Activated naive CD4-positive, alpha-beta T cell treated with anti-CD3 and anti-CD28 coated beads, Interleukin-2, amount 10 ng/mL, durations not matched to agents 7 days and 5 days (primary cell): ENCODE data around the gene TK1.
A peak's percentile ranks its signal among the peaks of the same experiment; 100 is the strongest.
"Not testable (repeated sequence)": the region's sequence is repeated elsewhere in the genome, so short reads cannot be mapped to it uniquely, and the experiment has no call there.

ENCODE experiments used
- CTCF ChIA-PET: fragments of 350-600 bp; sonication (Branson Sonifier 250); formaldehyde crosslinking; loops from one replicate; lab custom pipeline; 2021; ENCODE audit warnings: antibody characterized with exemption; lab: Charles Lee
- DNase-seq: peaks from one replicate; pipeline ENCODE4 v3.0.0-alpha.2; 2020
- H3K27ac Mint-ChIP-seq: one replicate; pipeline ENCODE4 v1.8.0; 2021; ENCODE audit warnings: mild to moderate bottlenecking, moderate library complexity, mixed read lengths
- H3K27me3 Mint-ChIP-seq: one replicate; pipeline ENCODE4 v1.8.0; 2021; ENCODE audit warnings: mild to moderate bottlenecking, mixed read lengths
- H3K36me3 Mint-ChIP-seq: one replicate; pipeline ENCODE4 v1.8.0; 2021; ENCODE audit warnings: mixed read lengths
- H3K4me1 Mint-ChIP-seq: one replicate; pipeline ENCODE4 v1.8.0; 2021; ENCODE audit warnings: mixed read lengths
- H3K4me3 Mint-ChIP-seq: one replicate; pipeline ENCODE4 v1.8.0; 2021; ENCODE audit warnings: mild to moderate bottlenecking, moderate library complexity, mixed read lengths
- H3K9me3 Mint-ChIP-seq: one replicate; pipeline ENCODE4 v1.8.0; 2021; ENCODE audit warnings: mixed read lengths

The TK1 gene

DNA sequence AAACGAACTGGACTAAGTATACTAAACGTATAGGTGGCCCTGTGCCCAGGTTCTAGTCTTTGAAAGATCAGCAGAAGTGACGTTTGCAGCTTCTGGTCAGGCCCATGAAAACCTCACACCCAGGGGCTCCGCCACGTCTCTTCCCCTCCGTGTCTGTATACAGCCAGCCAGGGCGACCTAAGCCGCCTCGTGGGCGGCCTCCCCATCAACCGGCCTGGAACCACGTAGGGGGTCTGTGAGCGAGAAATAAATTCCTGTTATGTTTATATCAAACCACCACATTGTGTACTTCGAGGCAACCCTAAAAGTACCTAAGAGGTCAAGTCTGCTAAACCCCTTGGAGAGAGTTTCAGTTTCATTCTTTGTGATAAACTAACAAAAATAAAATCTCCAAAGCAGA is 6.8 kb downstream of the TK1 start:
- H3K27me3 Mint-ChIP-seq = no peaks in the 10 kb centered on the region

DNA sequence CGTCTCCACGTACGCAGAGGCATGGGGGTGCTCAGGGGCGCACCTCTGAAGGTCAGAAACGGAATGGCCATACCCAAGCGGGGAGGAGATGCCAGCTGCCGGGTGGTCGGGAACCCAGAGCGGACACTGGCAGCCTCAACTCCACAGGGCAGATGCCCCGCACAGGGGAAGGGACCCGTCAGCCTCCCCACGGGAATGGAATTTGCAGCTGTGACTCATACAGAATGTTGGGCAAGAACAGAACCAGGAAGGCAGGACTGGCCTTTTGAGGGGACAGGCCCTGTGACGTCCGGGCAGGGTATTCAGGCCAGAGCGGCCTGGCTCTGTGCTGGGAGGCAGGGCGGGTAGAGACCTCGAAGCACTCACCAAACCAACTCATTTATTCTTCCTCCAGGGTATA is 7.5 kb downstream of the TK1 start:
- Mint-ChIP-seq H3K4me3 (no peak overlapping the region), H3K4me1 (peaks cover 63% of the 10 kb centered on the region), H3K36me3 (peaks cover 50% of the 10 kb centered on the region), H3K27me3 (no peaks in the 10 kb centered on the region), H3K9me3 (no peaks in the 10 kb centered on the region), H3K27ac (no peak overlapping the region)
- CTCF ChIA-PET = interaction anchor here (1.1 kb wide), 1 partner anchor 94 kb away, joined by 3 read pairs; no protein-coding TSS in a partner anchor
- DNase-seq = no peak

More for the DNA sequence above, 6.8 kb downstream of the TK1 start:
- no peaks in the 10 kb centered on the region for H3K9me3 Mint-ChIP-seq
- H3K27ac Mint-ChIP-seq = peak overlapping the region; percentile 8
- DNase-seq = no peak
- CTCF ChIA-PET = no interaction called here
- no peak overlapping the region for H3K4me3 Mint-ChIP-seq
- peaks cover 56% of the 10 kb centered on the region for H3K36me3 Mint-ChIP-seq
- peaks cover 67% of the 10 kb centered on the region for H3K4me1 Mint-ChIP-seq

DNA sequence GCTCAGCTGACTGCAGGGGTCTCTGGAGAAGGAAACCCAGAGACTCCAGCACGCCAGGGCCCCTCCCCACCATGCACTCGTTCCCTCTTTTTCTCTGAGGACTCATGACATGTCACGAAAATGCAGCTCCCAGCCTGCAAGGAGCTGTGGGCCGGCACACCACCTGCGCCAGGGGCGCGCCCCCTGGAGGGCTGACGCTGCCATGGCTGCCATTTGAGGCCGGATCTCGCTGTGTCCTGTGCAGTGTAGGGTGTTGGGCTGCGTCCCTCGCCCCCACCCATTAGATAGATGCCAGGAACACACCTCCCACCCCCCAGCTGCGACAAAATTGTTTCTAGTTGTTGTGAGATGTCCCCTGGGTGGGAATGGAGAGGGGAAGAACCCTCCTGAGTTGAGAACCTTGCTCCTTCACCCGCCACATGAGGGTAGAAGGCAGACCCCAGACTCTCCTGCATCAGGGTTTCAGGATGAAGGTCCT is 10.3 kb downstream of the TK1 start:
- no peaks in the 10 kb centered on the region for H3K27me3 Mint-ChIP-seq
- peaks cover 59% of the 10 kb centered on the region for H3K36me3 Mint-ChIP-seq
- peak overlapping the region; percentile 19 for H3K27ac Mint-ChIP-seq
- DNase-seq = peak; percentile 83
- peaks cover 72% of the 10 kb centered on the region for H3K4me1 Mint-ChIP-seq
- CTCF ChIA-PET = interaction anchor here (1.0 to 4.2 kb wide), 22 partner anchors 10 to 158 kb away, joined by 3 to 28 read pairs (median 6); partner anchors contain the start of genes AFMID, TK1 and TMC8
- H3K4me3 Mint-ChIP-seq = no peak overlapping the region
- H3K9me3 Mint-ChIP-seq = no peaks in the 10 kb centered on the region

DNA sequence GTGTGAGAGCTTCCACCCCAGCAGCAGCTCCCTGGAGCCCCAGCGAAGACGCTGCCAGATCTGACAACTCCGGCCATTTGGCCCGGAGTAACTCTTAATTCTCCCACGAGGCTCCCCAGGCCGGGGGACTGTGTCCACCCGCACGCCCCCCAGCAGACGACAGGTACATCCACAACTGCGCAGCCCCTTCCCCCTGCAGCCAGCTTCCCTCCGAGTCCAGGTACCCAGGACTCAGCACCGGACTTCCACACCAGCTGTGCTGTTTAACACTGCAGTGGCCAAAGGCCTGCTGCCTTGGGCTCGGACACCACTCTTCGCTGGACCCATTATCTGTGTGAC is 11.2 kb downstream of the TK1 start:
- Mint-ChIP-seq H3K9me3 (no peaks in the 10 kb centered on the region), H3K27me3 (no peaks in the 10 kb centered on the region), H3K27ac (peak overlapping the region; percentile 19), H3K4me1 (peaks cover 74% of the 10 kb centered on the region), H3K4me3 (no peak overlapping the region), H3K36me3 (peaks cover 57% of the 10 kb centered on the region)
- DNase-seq = no peak
- CTCF ChIA-PET = interaction anchor here (1.0 to 4.2 kb wide), 18 partner anchors 11 to 113 kb away, joined by 3 to 28 read pairs (median 5); partner anchors contain the start of gene TK1

DNA sequence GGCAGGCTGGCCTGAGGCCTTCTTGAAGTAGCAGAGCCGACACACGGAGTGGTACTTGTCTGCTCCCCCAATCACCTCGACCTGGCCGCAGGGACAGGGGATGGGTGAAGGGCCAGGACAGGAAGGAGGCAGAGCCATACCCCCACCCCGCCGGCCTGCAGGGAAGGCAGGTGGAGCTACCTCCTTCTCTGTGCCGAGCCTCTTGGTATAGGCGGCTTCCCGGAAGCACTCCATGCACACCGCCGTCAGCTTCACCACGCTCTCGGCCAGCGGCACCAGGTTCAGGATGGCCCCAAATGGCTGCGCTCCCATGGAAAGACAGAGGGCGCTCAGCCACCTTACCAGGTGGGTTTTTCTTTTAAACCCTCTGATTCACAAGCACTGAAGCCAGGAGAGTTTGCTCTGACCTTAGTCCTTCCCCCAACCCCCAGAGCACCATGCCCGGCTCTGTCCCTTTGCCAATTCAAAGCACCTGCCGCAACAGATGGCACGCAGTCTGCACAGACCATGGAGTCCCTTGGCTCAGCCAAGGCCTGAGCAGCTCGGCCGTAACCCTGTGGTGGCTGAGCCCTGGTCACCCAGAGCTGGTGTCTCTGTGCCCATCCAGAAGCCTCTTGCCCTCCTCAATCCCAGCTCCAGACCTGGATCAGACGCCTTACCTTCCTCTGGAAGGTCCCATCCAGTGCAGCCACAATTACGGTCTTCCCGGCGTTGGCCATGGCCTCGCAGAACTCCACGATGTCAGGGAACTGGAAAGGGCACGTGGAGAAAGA is 11.8 kb downstream of the TK1 start:
- no peak overlapping the region for H3K4me3 Mint-ChIP-seq
- no peak overlapping the region for H3K27ac Mint-ChIP-seq
- no peak for DNase-seq
- CTCF ChIA-PET = interaction anchor here (1.0 to 4.2 kb wide), 10 partner anchors 11 to 113 kb away, joined by 3 to 28 read pairs (median 4); partner anchors contain the start of gene TK1
- no peaks in the 10 kb centered on the region for H3K27me3 Mint-ChIP-seq
- peaks cover 74% of the 10 kb centered on the region for H3K4me1 Mint-ChIP-seq
- peaks cover 53% of the 10 kb centered on the region for H3K36me3 Mint-ChIP-seq
- no peaks in the 10 kb centered on the region for H3K9me3 Mint-ChIP-seq

DNA sequence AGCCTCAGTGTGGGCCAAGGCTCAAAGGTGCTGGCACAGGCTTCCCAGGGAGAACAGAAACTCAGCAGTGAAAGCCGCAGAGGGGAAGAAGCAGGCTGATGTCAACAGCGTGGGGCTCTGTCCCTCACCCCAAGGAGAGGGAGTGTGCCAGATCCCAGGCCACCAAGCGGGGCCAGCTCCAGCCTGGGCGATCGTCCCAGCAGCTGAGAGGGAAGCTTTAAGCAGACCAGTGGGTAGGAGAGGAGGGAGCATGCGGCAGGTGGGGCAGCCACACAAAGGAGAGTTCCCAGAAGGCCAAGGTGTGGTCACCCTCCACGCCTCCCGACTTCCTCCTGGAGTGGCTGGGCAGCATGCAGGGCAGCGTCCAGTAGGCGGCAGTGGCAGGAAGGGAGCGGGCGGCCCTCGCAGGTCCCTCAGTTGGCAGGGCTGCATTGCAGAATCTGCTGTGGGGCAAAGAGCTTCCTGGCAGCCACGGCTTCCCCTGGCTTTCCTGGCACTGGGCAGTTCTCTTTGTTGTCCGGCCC is 12.4 kb downstream of the TK1 start:
- no peaks in the 10 kb centered on the region for H3K27me3 Mint-ChIP-seq
- DNase-seq = no peak
- H3K36me3 Mint-ChIP-seq = peaks cover 50% of the 10 kb centered on the region
- H3K4me1 Mint-ChIP-seq = peaks cover 77% of the 10 kb centered on the region
- CTCF ChIA-PET = interaction anchor here (1.1 to 4.2 kb wide), 4 partner anchors 53 to 90 kb away, joined by 3 to 28 read pairs (median 4); no protein-coding TSS in a partner anchor
- H3K4me3 Mint-ChIP-seq = no peak overlapping the region
- no peaks in the 10 kb centered on the region for H3K9me3 Mint-ChIP-seq
- H3K27ac Mint-ChIP-seq = peak overlapping the region; percentile 87

DNA sequence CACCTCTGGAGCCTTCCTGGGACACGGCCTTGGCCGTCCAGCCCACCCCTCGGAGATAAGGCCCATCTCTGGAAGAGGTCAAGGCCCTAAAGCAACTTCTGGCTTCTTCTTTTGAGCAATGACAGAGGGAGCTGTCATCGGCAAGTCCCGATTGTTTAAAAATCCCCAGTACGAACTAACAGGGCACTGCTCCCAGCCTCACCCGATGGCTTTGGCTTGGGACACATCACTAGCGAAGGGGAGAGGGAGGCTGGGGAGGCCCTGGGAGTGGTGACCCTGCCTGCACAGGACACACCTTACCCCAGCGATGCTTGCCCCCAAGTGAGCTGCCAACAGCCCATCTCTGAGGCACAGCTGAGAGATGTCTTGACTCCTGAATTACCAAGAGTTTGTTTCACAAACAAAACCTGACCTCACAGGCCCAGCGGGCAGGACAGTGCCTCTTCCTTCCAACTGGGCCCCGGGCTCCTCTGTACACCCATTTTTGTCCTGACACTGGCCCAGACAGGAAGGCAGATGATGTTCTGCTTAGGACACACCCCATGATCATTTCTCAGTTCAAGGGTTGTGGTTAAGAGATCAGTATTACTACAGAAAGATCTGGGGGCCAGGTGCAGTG is 13.6 kb downstream of the TK1 start:
- peaks cover 43% of the 10 kb centered on the region for H3K36me3 Mint-ChIP-seq
- H3K27ac Mint-ChIP-seq = peak overlapping the region; percentile 87

DNA sequence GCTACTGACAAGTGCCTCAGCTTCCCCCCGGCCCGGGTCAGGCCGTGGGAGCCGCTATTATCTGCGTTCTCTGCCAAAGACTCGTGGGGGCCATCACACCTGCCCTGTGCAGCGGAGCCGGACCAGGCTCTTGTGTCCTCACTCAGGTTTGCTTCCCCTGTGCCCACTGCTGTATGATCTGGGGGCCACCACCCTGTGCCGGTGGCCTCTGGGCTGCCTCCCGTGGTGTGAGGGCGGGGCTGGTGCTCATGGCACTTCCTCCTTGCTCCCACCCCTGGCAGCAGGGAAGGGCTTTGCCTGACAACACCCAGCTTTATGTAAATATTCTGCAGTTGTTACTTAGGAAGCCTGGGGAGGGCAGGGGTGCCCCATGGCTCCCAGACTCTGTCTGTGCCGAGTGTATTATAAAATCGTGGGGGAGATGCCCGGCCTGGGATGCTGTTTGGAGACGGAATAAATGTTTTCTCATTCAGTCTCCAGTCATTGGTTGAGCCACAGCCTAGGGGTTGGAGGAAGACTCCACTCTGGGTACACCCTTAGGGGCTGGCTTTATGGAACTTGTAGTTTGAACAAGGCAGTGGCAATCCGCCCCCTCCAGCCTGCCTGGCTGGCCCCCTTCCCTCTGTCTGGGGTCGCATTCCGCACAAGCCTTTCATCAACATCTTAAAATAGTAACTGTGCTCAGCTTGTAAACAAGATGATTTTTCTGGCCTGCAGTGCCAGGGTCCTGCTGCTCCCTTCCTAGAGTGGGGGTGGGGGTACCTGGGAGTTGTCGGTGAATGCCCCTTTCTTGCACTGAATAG is 14.4 kb downstream of the TK1 start:
- H3K36me3 Mint-ChIP-seq = peaks cover 43% of the 10 kb centered on the region
- no peak overlapping the region for H3K4me3 Mint-ChIP-seq
- no peaks in the 10 kb centered on the region for H3K27me3 Mint-ChIP-seq
- CTCF ChIA-PET = interaction anchor here (1.3 kb wide), 1 partner anchor 12 kb away, joined by 3 read pairs; no protein-coding TSS in a partner anchor
- DNase-seq = peak; percentile 39
- peaks cover 73% of the 10 kb centered on the region for H3K4me1 Mint-ChIP-seq
- H3K9me3 Mint-ChIP-seq = no peaks in the 10 kb centered on the region
- peak overlapping the region; percentile 87 for H3K27ac Mint-ChIP-seq

More for the DNA sequence above, 13.6 kb downstream of the TK1 start:
- CTCF ChIA-PET = interaction anchor here (4.2 kb wide), 1 partner anchor 89 kb away, joined by 28 read pairs; no protein-coding TSS in a partner anchor
- peak; percentile 58 for DNase-seq
- H3K27me3 Mint-ChIP-seq = no peaks in the 10 kb centered on the region
- H3K4me3 Mint-ChIP-seq = no peak overlapping the region
- H3K4me1 Mint-ChIP-seq = peaks cover 73% of the 10 kb centered on the region
- no peaks in the 10 kb centered on the region for H3K9me3 Mint-ChIP-seq

DNA sequence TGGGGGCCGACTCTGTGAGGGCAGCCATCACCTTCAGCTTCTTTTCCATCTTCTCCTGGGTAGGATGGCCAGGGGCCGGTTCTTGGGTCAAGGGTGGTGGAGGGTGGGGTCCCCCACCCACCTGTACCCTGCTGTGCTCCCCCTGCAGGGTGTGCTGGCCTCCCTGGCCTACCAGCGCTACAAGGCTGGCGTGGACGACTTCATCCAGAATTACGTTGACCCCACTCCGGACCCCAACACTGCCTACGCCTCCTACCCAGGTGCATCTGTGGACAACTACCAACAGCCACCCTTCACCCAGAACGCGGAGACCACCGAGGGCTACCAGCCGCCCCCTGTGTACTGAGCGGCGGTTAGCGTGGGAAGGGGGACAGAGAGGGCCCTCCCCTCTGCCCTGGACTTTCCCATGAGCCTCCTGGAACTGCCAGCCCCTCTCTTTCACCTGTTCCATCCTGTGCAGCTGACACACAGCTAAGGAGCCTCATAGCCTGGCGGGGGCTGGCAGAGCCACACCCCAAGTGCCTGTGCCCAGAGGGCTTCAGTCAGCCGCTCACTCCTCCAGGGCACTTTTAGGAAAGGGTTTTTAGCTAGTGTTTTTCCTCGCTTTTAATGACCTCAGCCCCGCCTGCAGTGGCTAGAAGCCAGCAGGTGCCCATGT is 15.1 kb downstream of the TK1 start:
- H3K27ac Mint-ChIP-seq = peak overlapping the region; percentile 87
- H3K27me3 Mint-ChIP-seq, H3K9me3 Mint-ChIP-seq, DNase-seq: not testable (repeated sequence)
- peaks cover 69% of the 10 kb centered on the region for H3K4me1 Mint-ChIP-seq
- peaks cover 43% of the 10 kb centered on the region for H3K36me3 Mint-ChIP-seq
- H3K4me3 Mint-ChIP-seq = peak overlapping the region; percentile 18
- CTCF ChIA-PET = interaction anchor here (1.3 kb wide), 1 partner anchor 12 kb away, joined by 3 read pairs; no protein-coding TSS in a partner anchor

DNA sequence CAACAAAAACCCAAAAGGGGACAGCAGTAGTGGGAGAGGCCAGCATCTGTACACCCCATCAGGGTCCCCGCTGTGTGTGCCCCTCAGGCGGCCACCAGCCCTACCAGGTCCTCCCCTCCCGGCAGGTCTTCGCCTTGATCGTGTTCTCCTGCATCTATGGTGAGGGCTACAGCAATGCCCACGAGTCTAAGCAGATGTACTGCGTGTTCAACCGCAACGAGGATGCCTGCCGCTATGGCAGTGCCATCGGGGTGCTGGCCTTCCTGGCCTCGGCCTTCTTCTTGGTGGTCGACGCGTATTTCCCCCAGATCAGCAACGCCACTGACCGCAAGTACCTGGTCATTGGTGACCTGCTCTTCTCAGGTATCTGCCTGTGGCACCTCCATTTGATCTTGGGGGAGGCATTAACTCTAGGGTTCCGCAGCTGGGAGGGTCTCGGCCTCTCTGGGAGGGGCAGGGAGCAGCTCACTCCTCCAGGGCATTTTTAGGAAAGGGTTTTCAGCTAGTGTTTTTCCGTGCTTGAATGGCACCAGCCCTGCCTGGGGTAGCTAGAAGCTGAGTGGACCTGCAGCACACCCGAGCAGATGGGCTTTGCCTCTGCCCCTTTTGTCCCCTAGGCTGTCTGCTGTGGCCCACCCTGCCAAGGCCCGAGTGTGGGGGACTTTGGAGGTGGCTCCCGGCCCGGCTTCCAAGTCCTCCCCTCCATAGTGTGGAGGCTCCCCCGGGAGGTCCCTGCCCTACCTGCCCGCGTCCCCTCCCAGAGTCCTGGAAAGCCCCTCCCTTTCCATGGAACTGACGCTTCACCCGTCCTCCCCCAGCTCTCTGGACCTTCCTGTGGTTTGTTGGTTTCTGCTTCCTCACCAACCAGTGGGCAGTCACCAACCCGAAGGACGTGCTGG is 15.9 kb downstream of the TK1 start:
- Mint-ChIP-seq H3K36me3 (peaks cover 36% of the 10 kb centered on the region), H3K9me3 (no peaks in the 10 kb centered on the region), H3K27ac (peak overlapping the region; percentile 33), H3K27me3 (peaks cover 10% of the 10 kb centered on the region), H3K4me3 (peak overlapping the region; percentile 18), H3K4me1 (peaks cover 61% of the 10 kb centered on the region)
- DNase-seq = no peak
- CTCF ChIA-PET = no interaction called here

DNA sequence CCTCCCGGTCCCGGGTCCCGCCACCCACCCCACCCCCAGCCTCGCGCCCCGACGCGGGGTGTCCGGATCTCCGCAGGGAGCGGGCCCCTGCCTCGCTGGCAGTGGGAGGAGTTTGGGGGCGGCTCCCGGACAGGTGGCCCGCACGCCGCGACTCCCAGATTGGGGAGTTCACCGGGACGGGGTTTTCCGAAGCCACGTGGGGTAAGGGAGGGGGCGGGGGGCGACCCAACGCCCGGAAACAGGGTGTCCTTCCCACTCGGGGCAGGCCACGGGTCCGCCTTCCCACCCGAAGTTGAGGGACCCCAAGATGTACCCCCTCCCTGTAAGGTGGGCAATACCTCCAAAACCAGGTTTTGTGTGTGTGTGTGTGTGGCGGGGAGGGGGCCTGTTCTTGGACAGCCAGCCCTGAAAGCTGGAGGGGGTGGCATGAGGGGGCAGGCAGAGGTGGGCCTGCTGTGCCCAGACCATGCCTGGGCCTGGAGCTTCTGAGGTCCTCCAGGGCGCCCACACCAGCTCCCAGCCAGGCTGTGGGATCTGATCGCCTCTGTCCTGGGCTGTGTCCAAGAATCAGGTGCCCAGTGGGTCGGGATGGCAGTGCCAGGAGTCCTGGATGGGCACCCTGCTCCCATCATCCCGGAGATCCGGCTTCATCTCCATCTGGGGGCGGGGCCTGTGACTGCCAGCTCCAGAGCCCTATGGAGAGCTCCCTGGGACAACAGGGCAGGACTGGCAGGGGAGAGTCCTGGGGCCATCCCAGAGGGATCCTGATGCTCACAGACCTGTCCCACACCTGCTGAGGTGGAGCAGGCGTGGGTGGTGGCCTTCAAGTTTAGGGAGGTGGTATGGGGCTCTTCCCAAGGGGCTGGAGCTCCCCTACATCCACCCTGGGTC is 17.7 kb downstream of the TK1 start:
- Mint-ChIP-seq H3K27me3 (peaks cover 24% of the 10 kb centered on the region), H3K4me1 (peaks cover 49% of the 10 kb centered on the region), H3K9me3 (no peaks in the 10 kb centered on the region), H3K4me3 (peak overlapping the region; percentile 66), H3K27ac (peak overlapping the region; percentile 55), H3K36me3 (peaks cover 27% of the 10 kb centered on the region)
- CTCF ChIA-PET = interaction anchor here (0.5 to 1.5 kb wide), 4 partner anchors 9 to 82 kb away, joined by 3 to 4 read pairs (median 4); no protein-coding TSS in a partner anchor
- peak; percentile 74 for DNase-seq
